Measurements from ENCODE around the gene MST1.

MST1 gene

GRCh38 chr3:49673715-49674496 lies 15.4 kb downstream of the MST1 start, which contains the start of gene APEH:
Gene APEH (plus strand): TSS chr3:49674351. CDS start chr3:49674402, 51 bp downstream.
- DNase-seq = no peak

GRCh38 chr3:49673121-49673714 lies 16.1 kb downstream of the MST1 start:
- no peak for DNase-seq

DNA sequence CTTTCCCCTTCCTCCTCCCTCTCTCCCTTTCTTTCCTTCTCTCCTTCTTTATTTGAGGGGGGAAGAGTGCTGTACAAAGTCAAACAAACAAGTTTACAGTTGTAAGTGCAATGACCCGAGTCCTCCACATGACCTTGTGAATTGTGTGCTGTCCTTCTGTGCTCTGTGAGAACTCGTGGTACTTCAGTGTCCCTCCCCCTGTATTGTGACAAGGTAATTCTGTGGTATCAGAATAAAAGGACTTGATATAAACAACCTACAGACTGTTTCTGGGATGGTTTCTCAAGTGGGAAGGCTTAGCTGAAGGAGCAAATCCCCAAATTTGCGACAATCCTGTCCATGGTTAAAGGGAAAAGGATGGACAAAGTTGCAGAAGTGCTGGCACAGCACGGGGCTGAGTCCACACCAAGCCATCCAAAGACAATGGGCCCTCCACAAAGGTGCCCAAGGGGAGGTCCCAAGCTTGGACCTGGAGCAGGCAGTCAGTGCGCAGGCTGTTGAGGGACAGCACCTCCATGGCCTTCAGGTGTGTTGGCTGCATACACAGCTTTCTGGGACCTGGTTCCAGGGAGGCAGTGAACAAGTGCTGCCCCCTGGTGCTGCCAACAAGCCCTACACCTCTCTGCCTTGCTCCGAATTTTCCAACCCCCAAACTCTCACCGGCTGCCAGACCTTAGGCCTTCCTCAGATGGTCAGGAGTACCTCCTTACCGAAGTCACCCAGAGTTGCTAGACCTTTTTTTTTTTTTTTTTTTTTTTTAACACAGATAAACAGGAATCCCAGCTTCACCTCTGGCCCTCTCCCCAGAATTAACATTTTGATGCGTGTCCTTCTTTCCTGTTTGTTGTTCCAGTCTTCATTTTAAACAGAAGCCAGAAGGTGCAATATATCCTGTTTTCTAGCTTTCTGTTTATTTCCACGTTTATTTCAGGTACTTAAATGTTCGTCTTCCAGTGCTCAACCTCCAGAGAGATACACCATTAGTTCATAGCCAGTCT lies 17.7 kb downstream of the MST1 start:
- DNase-seq = no peak

- no peak for DNase-seq
Measured at GRCh38 chr3:49670940-49671290, 18.4 kb downstream of the MST1 start.

GRCh38 chr3:49669352-49669751 lies 19.9 kb downstream of the MST1 start:
- DNase-seq = no peak

- peak; percentile 41 for DNase-seq
Measured at GRCh38 chr3:49668861-49669260, 20.4 kb downstream of the MST1 start.

DNA sequence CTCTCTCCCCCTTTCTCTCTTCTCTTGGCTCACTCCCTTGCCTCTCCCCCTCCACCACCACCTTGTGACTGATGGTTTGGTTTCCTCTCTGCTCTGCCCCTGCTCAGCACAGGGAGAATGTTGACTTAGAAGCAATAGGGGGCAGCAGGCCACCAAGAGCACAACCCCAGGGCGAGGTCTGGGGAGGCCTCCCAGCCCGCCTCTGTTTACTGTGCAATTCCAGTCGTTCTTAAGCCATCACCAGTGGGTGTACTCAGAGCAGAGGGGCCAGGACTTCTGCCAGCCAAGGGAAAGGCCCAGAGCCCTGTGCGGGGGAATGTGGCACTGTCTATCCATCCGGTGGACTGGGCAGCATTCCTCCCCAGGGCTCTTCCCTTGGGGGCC lies 20.9 kb downstream of the MST1 start:
- DNase-seq = no peak

GRCh38 chr3:49667701-49668413 lies 21.4 kb downstream of the MST1 start:
- DNase-seq = no peak

GRCh38 chr3:49666592-49666991 lies 22.7 kb downstream of the MST1 start:
- DNase-seq = no peak

- DNase-seq = peak; percentile 11
Measured at GRCh38 chr3:49665822-49666519, 23.3 kb downstream of the MST1 start.

DNA sequence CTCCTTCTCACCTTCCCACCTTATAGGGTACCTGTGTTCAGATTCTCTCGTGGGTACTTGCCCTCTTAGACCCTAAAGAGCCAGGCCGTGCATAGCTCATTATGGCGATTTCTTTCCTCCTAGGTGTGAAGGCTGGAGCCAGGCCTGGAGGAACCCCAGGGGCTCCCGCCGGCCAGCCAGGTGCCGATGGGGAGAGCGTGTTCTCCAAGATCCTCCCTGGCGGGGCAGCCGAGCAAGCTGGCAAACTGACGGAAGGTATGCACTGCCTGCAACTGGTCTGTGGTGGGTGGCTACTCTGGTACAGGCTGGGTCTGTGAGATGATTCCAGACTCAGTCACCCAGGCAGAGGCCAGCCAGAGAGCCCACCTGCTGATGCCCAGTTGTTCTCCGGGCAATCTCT lies 25.0 kb downstream of the MST1 start:
- no peak for DNase-seq

- DNase-seq = no peak
Measured at GRCh38 chr3:49663831-49664230, 25.4 kb downstream of the MST1 start.

DNA sequence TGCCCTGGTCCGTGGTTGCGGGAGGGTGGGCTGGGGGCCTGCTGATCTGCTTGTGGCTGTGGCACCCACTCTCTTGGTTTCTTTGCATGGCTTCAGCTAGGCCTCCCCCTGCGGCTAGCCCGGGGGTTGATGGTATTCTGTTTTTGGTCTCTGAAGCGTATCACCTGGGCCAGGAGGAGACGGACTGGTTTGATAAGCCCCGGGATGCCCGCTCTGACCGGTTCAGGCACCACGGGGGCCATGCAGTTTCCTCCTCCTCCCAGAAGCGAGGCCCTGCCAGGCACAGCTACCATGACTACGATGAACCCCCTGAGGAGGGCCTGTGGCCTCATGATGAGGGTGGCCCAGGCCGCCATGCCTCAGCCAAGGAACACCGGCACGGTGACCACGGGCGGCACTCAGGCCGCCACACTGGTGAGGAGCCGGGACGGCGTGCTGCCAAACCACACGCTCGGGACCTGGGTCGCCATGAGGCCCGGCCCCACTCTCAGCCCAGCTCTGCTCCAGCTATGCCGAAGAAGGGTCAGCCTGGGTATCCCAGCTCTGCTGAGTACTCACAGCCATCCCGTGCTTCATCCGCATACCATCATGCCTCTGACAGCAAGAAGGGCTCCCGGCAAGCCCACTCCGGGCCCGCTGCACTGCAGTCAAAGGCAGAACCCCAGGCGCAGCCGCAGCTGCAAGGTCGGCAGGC lies 26.4 kb downstream of the MST1 start:
- DNase-seq = no peak

- DNase-seq = no peak
Measured at GRCh38 chr3:49662021-49662420, 27.3 kb downstream of the MST1 start.

DNA sequence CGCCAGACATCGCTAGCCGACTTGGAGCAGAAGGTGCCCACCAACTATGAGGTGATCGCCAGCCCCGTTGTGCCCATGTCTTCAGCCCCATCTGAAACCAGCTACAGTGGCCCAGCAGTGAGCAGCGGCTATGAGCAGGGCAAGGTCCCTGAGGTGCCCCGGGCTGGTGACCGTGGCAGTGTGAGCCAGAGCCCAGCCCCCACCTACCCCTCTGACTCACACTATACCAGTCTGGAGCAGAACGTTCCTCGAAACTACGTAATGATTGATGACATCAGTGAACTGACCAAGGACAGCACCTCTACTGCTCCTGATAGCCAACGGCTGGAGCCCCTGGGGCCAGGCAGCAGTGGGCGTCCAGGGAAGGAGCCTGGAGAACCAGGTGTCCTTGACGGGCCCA lies 28.0 kb downstream of the MST1 start:
- no peak for DNase-seq

DNA sequence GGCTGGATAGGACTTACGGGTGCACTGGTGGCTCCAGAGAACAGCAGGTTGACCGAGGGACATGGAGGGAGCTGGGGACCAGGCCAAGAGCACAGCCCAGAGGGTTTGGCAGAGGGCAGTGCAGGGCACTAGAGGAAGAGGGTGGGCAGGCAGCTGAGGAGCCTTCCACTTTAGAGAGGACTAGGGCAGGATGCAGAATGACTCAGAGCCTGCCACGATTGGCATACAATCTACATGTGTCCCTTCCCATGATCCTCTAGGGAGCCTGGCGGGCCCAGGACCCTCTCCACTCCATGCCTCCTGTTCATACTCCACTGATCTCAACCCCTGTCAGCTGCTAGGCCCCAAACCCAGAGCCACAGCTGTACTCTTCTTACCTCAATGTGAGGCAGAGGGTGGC lies 29.5 kb downstream of the MST1 start:
- DNase-seq = no peak

GRCh38 chr3:49658711-49659110 lies 30.6 kb downstream of the MST1 start:
- DNase-seq = no peak

- no peak for DNase-seq
Measured at GRCh38 chr3:49657208-49657915, 31.9 kb downstream of the MST1 start.

DNA sequence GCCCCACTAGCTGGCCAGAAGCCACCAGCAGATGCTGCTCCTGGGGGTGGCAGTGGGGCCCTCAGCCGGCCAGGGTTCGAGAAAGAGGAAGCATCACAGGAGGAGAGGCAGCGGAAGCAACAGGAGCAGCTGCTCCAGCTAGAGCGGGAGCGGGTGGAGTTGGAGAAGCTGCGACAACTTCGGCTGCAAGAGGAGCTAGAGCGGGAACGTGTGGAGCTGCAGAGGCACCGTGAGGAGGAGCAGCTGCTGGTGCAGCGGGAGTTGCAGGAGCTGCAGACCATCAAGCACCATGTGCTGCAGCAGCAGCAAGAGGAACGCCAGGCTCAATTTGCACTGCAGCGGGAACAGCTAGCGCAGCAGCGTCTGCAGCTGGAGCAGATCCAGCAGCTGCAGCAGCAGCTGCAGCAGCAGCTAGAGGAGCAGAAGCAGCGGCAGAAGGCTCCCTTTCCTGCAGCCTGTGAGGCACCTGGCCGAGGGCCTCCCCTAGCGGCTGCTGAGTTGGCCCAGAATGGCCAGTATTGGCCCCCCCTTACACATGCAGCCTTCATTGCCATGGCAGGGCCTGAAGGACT lies 32.6 kb downstream of the MST1 start:
- DNase-seq = no peak

- DNase-seq = no peak
Measured at GRCh38 chr3:49655731-49656285, 33.5 kb downstream of the MST1 start.
